Measurements from ENCODE around the gene FRYL.

Gene FRYL

DNA sequence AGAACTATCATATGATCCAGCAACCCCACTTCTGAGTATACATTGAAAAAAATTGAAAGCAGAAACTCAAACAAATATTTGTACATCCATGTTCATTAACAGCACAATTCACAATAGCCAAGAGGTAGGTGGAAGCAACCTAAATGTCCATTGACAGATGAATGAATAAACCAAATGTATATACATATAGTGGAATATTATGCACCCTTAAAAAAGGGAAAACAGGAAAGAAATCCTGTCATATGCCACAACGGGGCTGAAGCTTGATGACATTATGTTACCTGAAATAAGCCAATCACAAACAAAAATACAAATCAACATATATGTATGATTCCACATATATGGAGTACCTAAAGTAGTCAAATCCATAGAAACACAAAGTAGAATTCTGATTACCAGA lies 222.1 kb downstream of the FRYL start:
- no peak overlapping the region for H3K27ac ChIP-seq
- H3K36me3 ChIP-seq (ENCODE audit: insufficient read depth, low read length) = peaks cover 16% of the 10 kb centered on the region
- H3K9ac ChIP-seq (ENCODE audit: insufficient read length) = no peak overlapping the region
- no peaks in the 10 kb centered on the region for H3K9me3 ChIP-seq (ENCODE audit: low read depth, low read length)
- TF ChIP-seq EZH2 (IDR thresholded peaks at IDR 0.05) (no peak), FOXP2 (optimal IDR thresholded peaks at IDR 0.05; ENCODE audit: control extremely low read depth, extremely low read length, insufficient read depth) (no peak), POLR2AphosphoS5 (IDR thresholded peaks at IDR 0.05; ENCODE audit: borderline replicate concordance, low read depth, low read length) (no peak)
- DNase-seq (ENCODE audit: low read depth, low spot score) = no peak
- no peak overlapping the region for H3K4me3 ChIP-seq

DNA sequence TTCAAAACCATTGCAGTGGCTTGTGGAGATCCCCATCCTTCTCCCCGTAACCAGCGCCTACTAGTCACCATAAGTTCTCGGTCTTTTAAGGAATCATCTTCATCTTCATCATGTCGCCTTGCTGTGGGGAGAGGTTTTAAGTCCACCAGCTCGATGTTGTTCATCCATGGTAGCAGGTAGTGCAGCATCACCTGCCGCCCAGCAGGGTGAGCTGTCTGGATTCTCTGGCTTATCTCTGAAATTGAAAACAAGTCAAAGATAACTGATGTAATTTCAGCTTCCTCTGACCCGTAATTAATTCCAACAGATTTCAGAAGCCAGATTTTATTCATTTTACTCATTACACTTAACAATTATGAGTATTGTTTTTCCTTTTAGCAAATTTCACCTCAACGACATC lies 222.6 kb downstream of the FRYL start:
- Histone ChIP-seq H3K9ac (ENCODE audit: insufficient read length) (no peak overlapping the region), H3K9me3 (ENCODE audit: low read depth, low read length) (no peaks in the 10 kb centered on the region), H3K36me3 (ENCODE audit: insufficient read depth, low read length) (peaks cover 16% of the 10 kb centered on the region), H3K4me3 (no peak overlapping the region), H3K27ac (no peak overlapping the region)
- TF ChIP-seq POLR2AphosphoS5 (IDR thresholded peaks at IDR 0.05; ENCODE audit: borderline replicate concordance, low read depth, low read length) (no peak), EZH2 (IDR thresholded peaks at IDR 0.05) (no peak), FOXP2 (optimal IDR thresholded peaks at IDR 0.05; ENCODE audit: control extremely low read depth, extremely low read length, insufficient read depth) (no peak)
- no peak for DNase-seq (ENCODE audit: low read depth, low spot score)

DNA sequence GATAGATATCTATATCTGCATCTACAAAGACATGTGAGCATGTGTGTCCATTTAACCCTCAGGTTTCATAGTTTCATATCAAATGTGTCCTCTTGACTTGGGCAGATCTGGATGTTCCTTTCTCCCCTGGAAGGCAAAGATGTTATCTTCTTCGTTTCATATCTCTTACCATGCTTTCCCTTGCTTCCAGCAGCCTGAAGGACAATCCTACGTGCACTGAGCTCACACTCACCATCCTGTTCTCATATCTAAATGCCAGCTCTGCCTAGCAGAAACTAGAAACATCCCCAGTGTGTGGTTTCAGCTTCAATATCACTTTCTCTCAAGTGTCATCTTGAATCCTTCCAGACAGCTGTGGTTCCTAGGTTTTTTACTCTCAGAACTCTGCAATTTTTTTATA lies 223.8 kb downstream of the FRYL start:
- Histone ChIP-seq H3K4me3 (no peak overlapping the region), H3K9me3 (ENCODE audit: low read depth, low read length) (no peaks in the 10 kb centered on the region), H3K27ac (no peak overlapping the region), H3K9ac (ENCODE audit: insufficient read length) (no peak overlapping the region), H3K36me3 (ENCODE audit: insufficient read depth, low read length) (peaks cover 19% of the 10 kb centered on the region)
- no peak for DNase-seq (ENCODE audit: low read depth, low spot score)
- TF ChIP-seq FOXP2 (optimal IDR thresholded peaks at IDR 0.05; ENCODE audit: control extremely low read depth, extremely low read length, insufficient read depth) (no peak), POLR2AphosphoS5 (IDR thresholded peaks at IDR 0.05; ENCODE audit: borderline replicate concordance, low read depth, low read length) (no peak), EZH2 (IDR thresholded peaks at IDR 0.05) (no peak)

DNA sequence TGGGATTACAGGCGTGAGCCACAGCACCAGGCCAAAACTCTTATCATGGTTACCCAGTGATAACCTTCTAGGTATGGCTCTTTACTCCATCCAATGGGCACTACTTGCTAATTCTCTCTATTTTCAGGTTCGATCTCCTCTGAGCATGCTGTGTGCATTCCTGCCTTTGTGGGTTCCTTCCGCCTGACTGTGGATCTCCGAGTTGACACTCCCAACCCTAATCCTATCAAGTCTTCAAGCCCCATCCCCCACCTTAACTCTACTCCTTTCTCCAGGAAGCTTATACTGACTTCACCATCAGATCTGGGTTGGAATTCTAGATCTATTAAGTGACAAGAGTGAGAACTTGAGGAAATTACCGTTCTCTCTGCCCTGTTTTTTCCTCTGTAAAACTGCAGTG lies 225.5 kb downstream of the FRYL start:
- no peaks in the 10 kb centered on the region for H3K9me3 ChIP-seq (ENCODE audit: low read depth, low read length)
- no peak overlapping the region for H3K9ac ChIP-seq (ENCODE audit: insufficient read length)
- H3K4me3 ChIP-seq = no peak overlapping the region
- H3K27ac ChIP-seq = no peak overlapping the region
- DNase-seq (ENCODE audit: low read depth, low spot score) = no peak
- peaks cover 22% of the 10 kb centered on the region for H3K36me3 ChIP-seq (ENCODE audit: insufficient read depth, low read length)
- no peak for TF ChIP-seq FOXP2 (optimal IDR thresholded peaks at IDR 0.05; ENCODE audit: control extremely low read depth, extremely low read length, insufficient read depth)
- no peak for TF ChIP-seq EZH2 (IDR thresholded peaks at IDR 0.05)
- TF ChIP-seq POLR2AphosphoS5 (IDR thresholded peaks at IDR 0.05; ENCODE audit: borderline replicate concordance, low read depth, low read length) = no peak

DNA sequence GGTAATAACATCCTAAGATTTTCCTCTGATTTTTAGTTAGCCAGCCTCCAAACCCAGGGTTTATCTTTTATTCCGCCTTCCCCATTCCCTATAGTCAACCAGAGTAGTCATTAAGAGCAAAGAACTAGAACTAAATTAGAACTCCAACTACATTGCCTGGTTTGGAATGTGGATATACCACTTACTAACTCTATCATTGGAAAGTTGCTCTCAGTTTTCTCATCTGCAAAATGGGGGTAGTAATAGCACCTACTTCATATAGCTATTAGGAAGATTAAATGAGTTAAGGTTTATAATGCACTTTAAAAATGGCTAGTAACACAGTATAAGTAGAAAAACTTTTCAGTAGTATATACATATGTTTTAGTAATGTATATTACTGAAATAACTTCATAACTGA lies 226.4 kb downstream of the FRYL start:
- Histone ChIP-seq H3K4me3 (no peak overlapping the region), H3K36me3 (ENCODE audit: insufficient read depth, low read length) (peaks cover 21% of the 10 kb centered on the region), H3K9ac (ENCODE audit: insufficient read length) (no peak overlapping the region), H3K27ac (no peak overlapping the region), H3K9me3 (ENCODE audit: low read depth, low read length) (no peaks in the 10 kb centered on the region)
- no peak for DNase-seq (ENCODE audit: low read depth, low spot score)
- TF ChIP-seq POLR2AphosphoS5 (IDR thresholded peaks at IDR 0.05; ENCODE audit: borderline replicate concordance, low read depth, low read length) = no peak
- TF ChIP-seq EZH2 (IDR thresholded peaks at IDR 0.05) = no peak

DNA sequence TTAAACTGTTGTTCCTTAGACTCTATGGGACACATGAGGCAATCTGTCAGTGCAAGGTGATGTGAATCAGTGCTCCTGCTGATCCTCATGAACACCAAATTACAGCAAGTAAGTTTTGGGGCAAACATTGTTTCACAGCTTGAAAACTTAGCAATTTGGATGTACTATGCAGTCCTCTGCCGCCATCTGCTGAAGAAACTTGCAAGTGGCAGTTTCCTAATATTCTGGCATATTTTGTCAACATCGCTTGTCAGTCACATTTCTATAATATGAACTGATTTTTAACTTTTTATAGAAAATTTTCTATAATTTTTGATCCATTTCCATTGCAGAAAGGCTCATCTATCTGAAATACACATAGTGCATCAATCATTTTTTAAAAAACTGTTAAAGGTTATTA lies 233.7 kb downstream of the FRYL start:
- Histone ChIP-seq H3K36me3 (ENCODE audit: insufficient read depth, low read length) (peaks cover 28% of the 10 kb centered on the region), H3K27ac (no peak overlapping the region), H3K9me3 (ENCODE audit: low read depth, low read length) (no peaks in the 10 kb centered on the region), H3K9ac (ENCODE audit: insufficient read length) (no peak overlapping the region), H3K4me3 (no peak overlapping the region)
- TF ChIP-seq POLR2AphosphoS5 (IDR thresholded peaks at IDR 0.05; ENCODE audit: borderline replicate concordance, low read depth, low read length) = no peak
- TF ChIP-seq FOXP2 (optimal IDR thresholded peaks at IDR 0.05; ENCODE audit: control extremely low read depth, extremely low read length, insufficient read depth) = no peak
- TF ChIP-seq EZH2 (IDR thresholded peaks at IDR 0.05) = no peak
- peak; percentile 18 for DNase-seq (ENCODE audit: low read depth, low spot score)

DNA sequence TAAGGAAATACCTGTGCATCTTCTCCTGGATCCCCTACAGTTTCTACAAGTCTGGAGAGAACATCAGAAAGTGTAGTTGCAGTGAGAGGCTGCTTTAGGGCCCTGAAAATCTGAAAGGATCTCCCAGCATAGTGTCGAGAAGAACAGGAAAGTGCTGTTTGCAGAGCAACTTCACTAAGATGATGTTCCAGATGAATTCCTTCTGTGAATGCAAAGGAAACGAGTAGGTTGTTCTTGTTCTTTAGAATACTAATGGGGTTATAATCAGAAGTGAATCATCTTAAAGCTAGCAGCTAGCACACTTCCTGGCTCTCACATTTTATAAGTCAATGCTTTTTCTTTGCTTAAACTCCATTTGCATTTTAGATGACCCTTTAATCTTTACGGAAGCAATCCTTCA lies 236.3 kb downstream of the FRYL start:
- no peak for DNase-seq (ENCODE audit: low read depth, low spot score)
- TF ChIP-seq EZH2 (IDR thresholded peaks at IDR 0.05) (no peak), FOXP2 (optimal IDR thresholded peaks at IDR 0.05; ENCODE audit: control extremely low read depth, extremely low read length, insufficient read depth) (no peak)
- Histone ChIP-seq H3K36me3 (ENCODE audit: insufficient read depth, low read length) (peaks cover 30% of the 10 kb centered on the region), H3K9me3 (ENCODE audit: low read depth, low read length) (no peaks in the 10 kb centered on the region), H3K4me3 (no peak overlapping the region), H3K27ac (no peak overlapping the region), H3K9ac (ENCODE audit: insufficient read length) (no peak overlapping the region)

DNA sequence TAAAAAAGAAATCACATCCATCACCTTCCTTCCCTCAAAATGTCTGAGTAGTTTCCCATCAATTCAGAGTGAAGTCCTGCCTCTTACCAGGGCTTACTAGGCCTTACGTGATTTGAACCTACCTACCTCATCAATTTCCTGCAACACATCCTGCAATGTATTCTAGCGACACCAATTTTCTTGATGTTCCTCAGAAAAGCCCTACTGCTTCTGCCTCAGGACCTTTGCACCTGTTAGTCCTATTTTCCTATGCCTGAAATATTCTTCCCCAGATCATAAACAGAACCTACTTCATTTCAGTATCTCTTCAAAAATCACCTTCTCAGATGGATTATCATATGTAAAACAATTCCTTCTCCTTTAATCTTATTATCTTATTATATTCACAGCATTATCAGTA lies 237.2 kb downstream of the FRYL start:
- Histone ChIP-seq H3K27ac (no peak overlapping the region), H3K9ac (ENCODE audit: insufficient read length) (no peak overlapping the region), H3K9me3 (ENCODE audit: low read depth, low read length) (no peaks in the 10 kb centered on the region), H3K36me3 (ENCODE audit: insufficient read depth, low read length) (peaks cover 30% of the 10 kb centered on the region), H3K4me3 (no peak overlapping the region)
- TF ChIP-seq POLR2AphosphoS5 (IDR thresholded peaks at IDR 0.05; ENCODE audit: borderline replicate concordance, low read depth, low read length) (no peak), FOXP2 (optimal IDR thresholded peaks at IDR 0.05; ENCODE audit: control extremely low read depth, extremely low read length, insufficient read depth) (no peak), EZH2 (IDR thresholded peaks at IDR 0.05) (no peak)
- no peak for DNase-seq (ENCODE audit: low read depth, low spot score)

DNA sequence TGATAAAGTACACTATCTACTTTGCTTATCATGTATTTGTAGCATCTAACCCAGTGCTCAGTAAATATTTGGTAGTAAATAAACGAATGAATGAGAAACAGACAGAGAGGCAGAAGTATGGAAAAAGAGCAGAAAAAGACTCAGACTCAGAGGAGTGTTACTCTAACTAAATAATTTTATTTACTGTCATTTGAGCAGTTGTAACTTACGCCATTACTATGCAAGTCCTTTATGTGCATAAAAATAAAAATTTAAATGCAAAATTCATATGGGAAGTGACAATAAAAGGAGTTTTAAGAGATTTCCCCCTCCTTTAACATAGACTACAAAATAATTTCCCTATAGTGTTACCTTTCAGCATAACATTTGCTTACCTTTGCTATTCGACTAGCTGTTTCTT lies 240.5 kb downstream of the FRYL start:
- no peak overlapping the region for H3K9ac ChIP-seq (ENCODE audit: insufficient read length)
- H3K36me3 ChIP-seq (ENCODE audit: insufficient read depth, low read length) = peaks cover 21% of the 10 kb centered on the region
- H3K4me3 ChIP-seq = no peak overlapping the region
- DNase-seq (ENCODE audit: low read depth, low spot score) = no peak
- H3K9me3 ChIP-seq (ENCODE audit: low read depth, low read length) = no peaks in the 10 kb centered on the region
- no peak for TF ChIP-seq EZH2 (IDR thresholded peaks at IDR 0.05)
- H3K27ac ChIP-seq = no peak overlapping the region

All from SK-N-MC (cell line).